Body of pancreas (tissue), 4 donors: ENCODE measurements around the gene MYO18B.

ENCODE experiments used
- POLR2A ChIP-seq, 3 donors: fragments of 450-650 bp; IDR thresholded peaks; one replicate each; pipeline ENCODE4 v1.6.1; 2016; ENCODE audit warnings: antibody characterized with exemption in 3 of 3, mild to moderate bottlenecking in 2 of 3
- TF ChIP-seq, protein P1 (sequence below), 7 experiments: fragments of 450-650 bp in 4 of 7; fragments of 200-600 bp in 3 of 7; sonication (generic) in 3 of 7; IDR thresholded peaks; one replicate each; pipeline ENCODE4 v1.5.1; 2016 to 2019; ENCODE audit warnings: antibody characterized with exemption in 7 of 7

DNA sequence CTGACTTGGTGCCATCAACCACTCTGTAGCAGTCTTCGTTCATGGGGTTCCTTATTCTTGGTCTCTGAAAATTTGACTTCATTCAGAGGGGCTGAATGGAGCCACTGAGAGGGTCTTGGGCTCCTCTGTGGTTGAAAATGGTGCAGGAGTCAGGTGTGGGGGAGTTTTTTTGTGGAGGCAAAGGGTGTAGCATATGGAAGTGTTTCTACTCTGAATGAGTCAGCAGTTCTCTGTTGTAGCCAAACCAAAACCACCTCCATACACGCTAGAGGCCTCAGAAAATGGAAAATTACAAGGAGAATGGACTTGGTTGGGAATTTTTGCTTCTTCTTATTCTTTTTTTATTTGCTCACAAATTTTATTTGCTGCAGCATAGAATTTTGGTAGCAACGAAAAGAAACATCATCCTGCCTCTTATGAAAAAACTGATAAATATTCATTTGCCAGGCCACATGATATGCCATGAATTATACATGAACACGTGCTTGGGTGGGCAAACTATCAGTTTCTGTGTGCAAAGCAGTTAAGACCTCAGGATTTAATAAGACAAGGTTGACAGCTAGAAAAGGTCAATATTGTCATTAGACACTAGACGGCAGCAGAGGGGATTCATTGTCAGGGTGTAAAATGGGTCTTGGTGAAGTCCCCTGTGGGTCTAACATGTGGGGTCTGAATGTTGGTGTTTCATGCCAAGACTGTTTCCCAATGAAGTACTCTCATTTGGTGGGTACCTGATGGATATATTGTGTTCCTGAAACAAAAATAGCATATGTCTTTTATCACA is 111.7 kb downstream of the MYO18B start:
- TF ChIP-seq, protein P1, sequence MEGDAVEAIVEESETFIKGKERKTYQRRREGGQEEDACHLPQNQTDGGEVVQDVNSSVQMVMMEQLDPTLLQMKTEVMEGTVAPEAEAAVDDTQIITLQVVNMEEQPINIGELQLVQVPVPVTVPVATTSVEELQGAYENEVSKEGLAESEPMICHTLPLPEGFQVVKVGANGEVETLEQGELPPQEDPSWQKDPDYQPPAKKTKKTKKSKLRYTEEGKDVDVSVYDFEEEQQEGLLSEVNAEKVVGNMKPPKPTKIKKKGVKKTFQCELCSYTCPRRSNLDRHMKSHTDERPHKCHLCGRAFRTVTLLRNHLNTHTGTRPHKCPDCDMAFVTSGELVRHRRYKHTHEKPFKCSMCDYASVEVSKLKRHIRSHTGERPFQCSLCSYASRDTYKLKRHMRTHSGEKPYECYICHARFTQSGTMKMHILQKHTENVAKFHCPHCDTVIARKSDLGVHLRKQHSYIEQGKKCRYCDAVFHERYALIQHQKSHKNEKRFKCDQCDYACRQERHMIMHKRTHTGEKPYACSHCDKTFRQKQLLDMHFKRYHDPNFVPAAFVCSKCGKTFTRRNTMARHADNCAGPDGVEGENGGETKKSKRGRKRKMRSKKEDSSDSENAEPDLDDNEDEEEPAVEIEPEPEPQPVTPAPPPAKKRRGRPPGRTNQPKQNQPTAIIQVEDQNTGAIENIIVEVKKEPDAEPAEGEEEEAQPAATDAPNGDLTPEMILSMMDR (IDR thresholded peaks at IDR 0.05), result peak in 1 of 7 experiments; percentile 10
- no peak for TF ChIP-seq POLR2A (IDR thresholded peaks at IDR 0.05)
